Body of pancreas (tissue), 4 donors: ENCODE measurements around the gene IL3. TPM values are rescaled to one million over a fixed set of nuclear protein-coding genes. Genes with fewer than 3 reads are reported as not detected.
A peak's percentile ranks its signal among the peaks of the same experiment; 100 is the strongest.

Experiments used
- ATAC-seq: fragments of 150-250 bp; one replicate; pipeline ENCODE4 v1.9.1; 2016
- DNase-seq, 4 donors: peaks; one replicate each; pipeline ENCODE4 v3.0.0-alpha.2; 2019
- H3K27ac ChIP-seq, 4 donors: fragments of 200-600 bp; sonication (generic); 1 replicate in 3 of 4; 2 replicates in 1 of 4; pipeline versions ENCODE4 v1.5.1 to v1.6.1; 2016 to 2019; ENCODE audit warnings: mild to moderate bottlenecking in 1 of 4, mixed read lengths in 1 of 4, moderate library complexity in 1 of 4
- H3K27me3 ChIP-seq, 2 donors: fragments of 200-600 bp; sonication (generic); one replicate each; pipeline ENCODE4 v1.6.0; 2016; ENCODE audit warnings: mild to moderate bottlenecking in 1 of 2
- H3K36me3 ChIP-seq, 2 donors: fragments of 200-600 bp; sonication (generic); replicated peaks in 1 of 2; 2 replicates each; pipeline ENCODE4 v1.5.1; 2016; ENCODE audit warnings: low read depth in 2 of 2; ENCODE audit not compliant: insufficient read depth in 1 of 2
- H3K4me1 ChIP-seq: fragments of 200-600 bp; sonication (generic); one replicate; pipeline ENCODE4 v1.6.0; 2016
- H3K4me3 ChIP-seq, 2 donors: fragments of 200-600 bp; sonication (generic); 1 replicate in 1 of 2; 2 replicates in 1 of 2; pipeline ENCODE4 v1.5.1; 2016 to 2019
- H3K9me3 ChIP-seq, 3 donors: fragments of 200-600 bp; sonication (generic); 1 replicate in 2 of 3; 2 replicates in 1 of 3; pipeline ENCODE4 v1.5.1; 2016
- POLR2A ChIP-seq, 3 donors: fragments of 450-650 bp; IDR thresholded peaks; one replicate each; pipeline ENCODE4 v1.6.1; 2016; ENCODE audit warnings: antibody characterized with exemption in 3 of 3, mild to moderate bottlenecking in 2 of 3
- WGBS, 2 donors: methylation state at CpG; one replicate each; pipeline ENCODE4 v1.1.5; 2017; 5-methylcytosine and 5-hydroxymethylcytosine counted together
- intact Hi-C: fragments of 100-400 bp; cut with DNase I; formaldehyde crosslinking; loops from one replicate; pipeline ENCODE4 v1.15.1; 2023
- total RNA-seq, 2 donors: library from RNA; depleted of rRNA; stranded (reverse); fragments of >200 nt; gene quantifications; one replicate each; pipeline ENCODE4 v1.1.0, GENCODE V29; 2016
- TF ChIP-seq, protein P1 (sequence below), 7 experiments: fragments of 450-650 bp in 4 of 7; fragments of 200-600 bp in 3 of 7; sonication (generic) in 3 of 7; IDR thresholded peaks; one replicate each; pipeline ENCODE4 v1.5.1; 2016 to 2019; ENCODE audit warnings: antibody characterized with exemption in 7 of 7

The IL3 gene
- total RNA-seq, 2 donors from 2014 or later: not detected

DNA sequence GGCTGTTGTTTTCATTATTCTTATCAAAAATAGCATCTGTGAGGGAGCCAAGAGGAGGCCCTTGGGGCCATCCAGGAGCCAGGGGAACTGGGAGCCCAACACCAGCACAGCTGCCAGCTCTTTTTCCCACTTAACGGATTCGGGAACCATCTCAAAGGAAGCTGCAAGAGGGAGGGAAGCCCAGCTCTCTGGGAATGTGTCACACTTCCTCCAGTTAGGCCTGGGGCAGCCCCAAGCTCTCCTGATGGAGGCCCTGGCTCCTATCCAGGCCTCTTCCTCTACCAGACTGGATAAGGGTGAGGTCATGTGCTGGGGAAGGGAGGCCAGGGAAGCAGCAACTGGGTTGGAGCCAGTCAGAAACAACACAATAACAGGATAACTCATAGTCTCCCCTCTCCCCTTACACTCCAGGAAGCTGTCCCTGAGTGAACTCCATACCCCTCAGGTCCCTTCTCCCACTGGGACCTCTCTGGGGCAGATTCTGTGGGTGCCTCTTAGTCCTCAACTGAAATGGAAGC is 25.9 kb downstream of the IL3 start:
- no peak for TF ChIP-seq POLR2A (IDR thresholded peaks at IDR 0.05)
- TF ChIP-seq, protein P1, sequence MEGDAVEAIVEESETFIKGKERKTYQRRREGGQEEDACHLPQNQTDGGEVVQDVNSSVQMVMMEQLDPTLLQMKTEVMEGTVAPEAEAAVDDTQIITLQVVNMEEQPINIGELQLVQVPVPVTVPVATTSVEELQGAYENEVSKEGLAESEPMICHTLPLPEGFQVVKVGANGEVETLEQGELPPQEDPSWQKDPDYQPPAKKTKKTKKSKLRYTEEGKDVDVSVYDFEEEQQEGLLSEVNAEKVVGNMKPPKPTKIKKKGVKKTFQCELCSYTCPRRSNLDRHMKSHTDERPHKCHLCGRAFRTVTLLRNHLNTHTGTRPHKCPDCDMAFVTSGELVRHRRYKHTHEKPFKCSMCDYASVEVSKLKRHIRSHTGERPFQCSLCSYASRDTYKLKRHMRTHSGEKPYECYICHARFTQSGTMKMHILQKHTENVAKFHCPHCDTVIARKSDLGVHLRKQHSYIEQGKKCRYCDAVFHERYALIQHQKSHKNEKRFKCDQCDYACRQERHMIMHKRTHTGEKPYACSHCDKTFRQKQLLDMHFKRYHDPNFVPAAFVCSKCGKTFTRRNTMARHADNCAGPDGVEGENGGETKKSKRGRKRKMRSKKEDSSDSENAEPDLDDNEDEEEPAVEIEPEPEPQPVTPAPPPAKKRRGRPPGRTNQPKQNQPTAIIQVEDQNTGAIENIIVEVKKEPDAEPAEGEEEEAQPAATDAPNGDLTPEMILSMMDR (IDR thresholded peaks at IDR 0.05): no peak
- no peaks in the 10 kb centered on the region for H3K27me3 ChIP-seq
- DNase-seq: peak; percentile 30 to 55 (median 43)
- 50 to 68% methylated on average over 1 to 2 of the region's 2 CpGs for WGBS, 2 donors
- H3K27ac ChIP-seq: no peak overlapping the region
- H3K4me3 ChIP-seq: no peak overlapping the region
- H3K36me3 ChIP-seq: no peaks in the 10 kb centered on the region
- ATAC-seq: peak; percentile 78
- intact Hi-C loops: no loop called here
- H3K4me1 ChIP-seq: no peaks in the 10 kb centered on the region
- no peaks in the 10 kb centered on the region for H3K9me3 ChIP-seq

DNA sequence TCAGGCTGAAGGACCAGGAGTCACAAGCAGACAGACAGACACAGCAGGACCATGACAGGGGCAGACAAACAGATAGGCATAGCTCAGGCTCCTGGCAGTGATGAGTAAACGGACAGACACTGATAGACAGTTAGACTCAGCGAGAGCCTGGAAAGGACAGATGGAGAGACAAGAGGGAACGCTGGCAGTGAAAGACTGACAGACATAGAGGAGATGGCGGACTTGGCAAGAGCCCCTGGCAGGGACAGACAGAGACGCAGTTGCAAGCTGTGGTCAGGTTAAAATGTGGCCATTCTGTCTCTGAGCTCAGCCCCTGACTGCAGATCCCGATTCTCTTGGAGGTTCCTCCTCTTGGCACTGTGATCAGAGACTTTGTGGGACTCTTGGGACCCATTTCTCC is 26.7 kb downstream of the IL3 start:
- no peak for DNase-seq
- no peak for ATAC-seq
- Histone ChIP-seq H3K9me3 (no peaks in the 10 kb centered on the region), H3K4me3 (no peak overlapping the region), H3K4me1 (no peaks in the 10 kb centered on the region), H3K27me3 (no peaks in the 10 kb centered on the region), H3K27ac (no peak overlapping the region), H3K36me3 (no peaks in the 10 kb centered on the region)
- intact Hi-C loops: no loop called here
- TF ChIP-seq, protein P1 (IDR thresholded peaks at IDR 0.05): no peak
- TF ChIP-seq POLR2A (IDR thresholded peaks at IDR 0.05): no peak
- 75 to 87% methylated on average over 6 of the region's 6 CpGs for whole genome bisulfite sequencing, 2 donors

DNA sequence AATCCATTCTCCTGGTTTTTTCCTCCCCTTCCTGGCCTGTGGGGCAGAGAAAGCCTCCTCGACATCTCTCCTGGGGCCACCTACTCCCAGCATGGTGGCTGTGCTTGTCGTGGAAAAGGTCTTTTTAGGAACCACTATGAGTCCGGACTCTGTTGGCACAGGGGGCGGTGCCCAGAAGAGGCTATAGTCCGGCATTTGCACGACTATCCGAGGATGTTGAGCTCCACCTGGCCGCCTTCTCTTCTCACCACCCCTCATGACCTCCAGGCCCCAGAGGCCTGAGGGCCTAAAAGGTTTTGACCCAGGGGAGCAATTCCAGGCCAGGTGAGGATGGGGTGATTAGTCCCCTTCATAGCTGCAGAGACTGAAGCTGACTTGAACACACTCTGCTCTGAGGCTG is 27.2 kb downstream of the IL3 start:
- TF ChIP-seq, protein P1 (IDR thresholded peaks at IDR 0.05): no peak
- no peak for TF ChIP-seq POLR2A (IDR thresholded peaks at IDR 0.05)
- Histone ChIP-seq H3K4me1 (no peaks in the 10 kb centered on the region), H3K36me3 (no peaks in the 10 kb centered on the region), H3K4me3 (no peak overlapping the region), H3K27me3 (no peaks in the 10 kb centered on the region), H3K27ac (no peak overlapping the region), H3K9me3 (no peaks in the 10 kb centered on the region)
- DNase-seq: no peak
- intact Hi-C loops: no loop called here
- ATAC-seq: no peak
- 76 to 88% methylated on average over 6 to 8 of the region's 8 CpGs for WGBS, 2 donors

DNA sequence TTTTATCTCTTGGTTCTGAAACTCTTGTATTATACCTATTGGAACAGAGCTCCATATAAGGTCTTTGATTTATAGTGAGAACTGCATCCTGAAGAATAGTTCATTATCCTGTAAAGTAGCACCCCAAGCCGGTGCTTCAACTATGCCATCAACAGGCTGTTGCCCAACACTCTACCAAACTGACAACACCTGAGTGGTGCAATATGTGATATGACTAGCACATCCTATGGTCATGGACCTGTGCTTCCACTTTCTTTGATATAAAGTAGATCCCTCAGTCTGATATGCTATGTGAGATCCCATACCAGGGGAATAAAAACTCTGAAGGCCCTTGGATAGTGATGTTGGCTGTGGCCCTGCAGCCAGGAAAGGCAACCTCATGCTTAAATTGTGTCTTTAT is 28.9 kb downstream of the IL3 start:
- 85 to 100% methylated on average over 1 of the region's 1 CpG for WGBS, 2 donors
- no peaks in the 10 kb centered on the region for H3K4me1 ChIP-seq
- no peak overlapping the region for H3K4me3 ChIP-seq
- H3K9me3 ChIP-seq: no peaks in the 10 kb centered on the region
- DNase-seq (no peak), ATAC-seq (no peak)
- intact Hi-C loops: no loop called here
- H3K27ac ChIP-seq: no peak overlapping the region
- TF ChIP-seq POLR2A (IDR thresholded peaks at IDR 0.05): no peak
- TF ChIP-seq, protein P1 (IDR thresholded peaks at IDR 0.05): no peak
- H3K36me3 ChIP-seq: no peaks in the 10 kb centered on the region
- no peaks in the 10 kb centered on the region for H3K27me3 ChIP-seq

DNA sequence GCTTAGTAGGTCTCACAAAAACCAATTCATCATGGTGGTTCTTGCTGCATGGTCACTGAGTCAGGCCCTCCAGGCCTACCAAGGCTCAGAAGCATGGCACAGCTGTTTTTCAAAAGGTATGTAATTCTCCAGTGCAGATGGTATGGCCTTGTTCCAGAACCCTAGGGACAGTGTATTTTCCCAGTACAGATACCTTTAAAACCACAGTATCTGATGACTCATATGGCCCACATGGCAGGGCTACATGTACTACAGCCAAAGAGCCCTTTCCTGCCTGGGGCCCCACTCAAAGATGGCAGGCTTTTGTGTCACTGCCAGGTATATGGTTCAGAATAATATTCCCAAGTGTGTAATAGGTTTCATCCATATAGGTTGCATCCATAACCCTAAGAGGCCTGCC is 29.7 kb downstream of the IL3 start:
- TF ChIP-seq, protein P1 (IDR thresholded peaks at IDR 0.05): no peak
- TF ChIP-seq POLR2A (IDR thresholded peaks at IDR 0.05): no peak
- Histone ChIP-seq H3K27ac (no peak overlapping the region), H3K27me3 (no peaks in the 10 kb centered on the region), H3K4me3 (no peak overlapping the region), H3K9me3 (no peaks in the 10 kb centered on the region), H3K36me3 (no peaks in the 10 kb centered on the region), H3K4me1 (no peaks in the 10 kb centered on the region)
- DNase-seq (no peak), ATAC-seq (no peak)
- intact Hi-C loops: no loop called here
